Activated effector memory CD4-positive, alpha-beta T cell treated with Interleukin-2 at 50 U/mL for 16 hours (primary cell): ENCODE data around the gene HSPH1.

Experiments used
- DNase-seq: peaks from one replicate; pipeline ENCODE4 v3.0.0-alpha.2; 2020

Gene HSPH1

GRCh38 chr13:31175847-31176532, 14.3 kb upstream of the HSPH1 start:
- DNase-seq, result no peak

GRCh38 chr13:31174018-31174417, 12.3 kb upstream of the HSPH1 start:
- DNase-seq, result no peak

- no peak for DNase-seq
These were observed 10.8 kb upstream of the HSPH1 start for GRCh38 chr13:31172535-31172934.

GRCh38 chr13:31172001-31172400, 10.3 kb upstream of the HSPH1 start:
- no peak for DNase-seq

GRCh38 chr13:31168736-31169135, 7.0 kb upstream of the HSPH1 start:
- no peak for DNase-seq

- no peak for DNase-seq
These were observed 6.5 kb upstream of the HSPH1 start for GRCh38 chr13:31168166-31168565.

GRCh38 chr13:31167490-31167889, 5.8 kb upstream of the HSPH1 start:
- no peak for DNase-seq

GRCh38 chr13:31166591-31166990, 4.9 kb upstream of the HSPH1 start:
- DNase-seq, result no peak

GRCh38 chr13:31162151-31163008, 676 bp upstream of the HSPH1 start:
- peak; percentile 93 for DNase-seq

GRCh38 chr13:31160857-31161556, 697 bp downstream of the HSPH1 start:
- peak; percentile 54 for DNase-seq

- no peak for DNase-seq
These were observed 2.4 kb downstream of the HSPH1 start for GRCh38 chr13:31159306-31159705.

- no peak for DNase-seq
These were observed 6.8 kb downstream of the HSPH1 start for GRCh38 chr13:31154939-31155338.

GRCh38 chr13:31151837-31152236, 9.9 kb downstream of the HSPH1 start:
- DNase-seq, result no peak

- DNase-seq, result no peak
These were observed 11.3 kb downstream of the HSPH1 start for GRCh38 chr13:31150315-31150985.

GRCh38 chr13:31149604-31150003, 12.1 kb downstream of the HSPH1 start:
- no peak for DNase-seq

- no peak for DNase-seq
These were observed 16.3 kb downstream of the HSPH1 start for GRCh38 chr13:31145417-31145816.

- no peak for DNase-seq
These were observed 23.2 kb downstream of the HSPH1 start for GRCh38 chr13:31138515-31138914.

GRCh38 chr13:31136724-31137123, 25.0 kb downstream of the HSPH1 start:
- DNase-seq, result no peak

- DNase-seq, result no peak
These were observed 27.5 kb downstream of the HSPH1 start for GRCh38 chr13:31134039-31134711.

GRCh38 chr13:31133621-31134020, 28.1 kb downstream of the HSPH1 start:
- DNase-seq, result no peak

GRCh38 chr13:31131470-31131961, 30.2 kb downstream of the HSPH1 start:
- DNase-seq, result no peak

- DNase-seq, result no peak
These were observed 32.3 kb downstream of the HSPH1 start for GRCh38 chr13:31129419-31129818.
